ENCODE data around the gene AKNA. TPM values are rescaled to one million over a fixed set of nuclear protein-coding genes. Genes with fewer than 3 reads are reported as not detected.

Gene AKNA
- total RNA-seq, 1 donor from 2014 or later, result 152 TPM

DNA sequence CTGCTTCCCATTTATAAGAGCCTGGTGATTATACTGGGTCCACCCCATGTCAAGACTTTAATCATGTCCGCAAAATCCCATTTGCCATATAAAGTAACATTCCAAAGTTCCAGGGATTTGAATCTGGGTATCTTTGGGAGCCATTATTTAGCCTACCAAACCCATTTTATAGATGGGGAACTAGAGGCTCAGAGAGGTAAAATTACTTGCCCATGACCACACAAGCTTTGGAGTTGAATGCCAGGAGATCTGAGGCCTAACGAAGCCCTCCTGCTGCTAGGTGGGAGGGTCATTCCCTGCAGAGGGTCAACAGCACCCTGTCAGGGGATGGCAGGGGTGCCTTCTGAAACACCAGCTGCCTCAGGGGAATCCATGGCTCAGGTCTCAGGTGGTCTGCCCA, 13.0 kb upstream of the AKNA start:
- H3K9me3 Mint-ChIP-seq, result no peaks in the 10 kb centered on the region
- peaks cover 18% of the 10 kb centered on the region for H3K4me1 Mint-ChIP-seq (ENCODE audit: low read depth)
- intact Hi-C loops (cut with micrococcal nuclease), result loop anchor here (10.0 kb wide), 1 partner anchor 1124 kb away; no protein-coding TSS in a partner anchor
- DNase-seq (ENCODE audit: low spot score), result no peak
- no peaks in the 10 kb centered on the region for H3K27me3 Mint-ChIP-seq (ENCODE audit: low read depth)
- H3K36me3 Mint-ChIP-seq (ENCODE audit: low read depth), result peaks cover 12% of the 10 kb centered on the region
- no peak overlapping the region for H3K27ac Mint-ChIP-seq
- no peak overlapping the region for H3K4me3 Mint-ChIP-seq (ENCODE audit: low read depth)

DNA sequence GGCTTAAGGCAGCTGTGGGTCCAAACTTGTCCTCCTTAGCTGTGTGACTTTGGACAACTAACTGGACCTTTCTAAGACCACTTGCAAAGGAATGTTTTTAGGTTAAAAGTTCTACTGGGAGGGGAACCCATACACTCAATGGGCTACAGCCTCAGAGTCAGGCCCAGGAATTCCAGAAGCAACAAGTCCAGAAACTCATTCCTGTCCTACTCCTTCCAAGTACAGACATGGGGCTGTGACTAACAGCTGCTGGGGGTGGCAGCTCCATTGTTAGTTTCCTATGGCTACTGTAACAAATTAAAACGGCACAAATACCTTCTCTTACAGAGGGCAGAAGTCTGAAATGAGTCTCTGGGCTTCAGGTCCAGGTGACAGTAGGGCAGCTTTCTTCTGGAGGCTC, 12.4 kb upstream of the AKNA start:
- H3K27me3 Mint-ChIP-seq (ENCODE audit: low read depth), result no peaks in the 10 kb centered on the region
- H3K4me1 Mint-ChIP-seq (ENCODE audit: low read depth), result peaks cover 19% of the 10 kb centered on the region
- no peaks in the 10 kb centered on the region for H3K9me3 Mint-ChIP-seq
- H3K36me3 Mint-ChIP-seq (ENCODE audit: low read depth), result peaks cover 15% of the 10 kb centered on the region
- no peak for DNase-seq (ENCODE audit: low spot score)
- intact Hi-C loops (cut with micrococcal nuclease), result loop anchor here (10.0 kb wide), 1 partner anchor 1125 kb away; no protein-coding TSS in a partner anchor
- H3K4me3 Mint-ChIP-seq (ENCODE audit: low read depth), result no peak overlapping the region
- no peak overlapping the region for H3K27ac Mint-ChIP-seq

DNA sequence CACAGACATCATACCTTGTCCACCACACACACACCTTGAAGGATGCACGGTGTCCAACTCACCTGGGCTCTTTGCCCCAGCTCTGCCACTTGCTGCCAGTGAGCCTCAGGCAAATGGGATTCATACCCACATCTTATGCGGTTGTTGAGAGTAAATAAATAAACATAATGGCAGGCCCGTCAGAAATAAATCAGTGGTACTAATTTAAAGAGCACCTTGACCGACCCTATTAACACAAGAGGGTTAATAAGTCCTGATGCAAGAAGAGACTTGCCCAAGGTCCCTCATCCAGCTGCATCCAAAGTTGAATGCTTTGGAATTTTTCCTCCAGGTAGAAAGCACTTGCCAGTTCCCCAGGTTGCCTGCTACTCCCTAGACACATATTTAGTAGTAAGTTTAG, 11.6 kb upstream of the AKNA start:
- Mint-ChIP-seq H3K27ac (no peak overlapping the region), H3K4me3 (ENCODE audit: low read depth) (no peak overlapping the region), H3K4me1 (ENCODE audit: low read depth) (peaks cover 27% of the 10 kb centered on the region), H3K9me3 (no peaks in the 10 kb centered on the region), H3K36me3 (ENCODE audit: low read depth) (peaks cover 21% of the 10 kb centered on the region), H3K27me3 (ENCODE audit: low read depth) (no peaks in the 10 kb centered on the region)
- intact Hi-C loops (cut with micrococcal nuclease), result loop anchor here (2.0 to 10.0 kb wide), 3 partner anchors 61 to 615 kb away; partner anchors contain the start of gene ATP6V1G1
- DNase-seq (ENCODE audit: low spot score), result no peak

DNA sequence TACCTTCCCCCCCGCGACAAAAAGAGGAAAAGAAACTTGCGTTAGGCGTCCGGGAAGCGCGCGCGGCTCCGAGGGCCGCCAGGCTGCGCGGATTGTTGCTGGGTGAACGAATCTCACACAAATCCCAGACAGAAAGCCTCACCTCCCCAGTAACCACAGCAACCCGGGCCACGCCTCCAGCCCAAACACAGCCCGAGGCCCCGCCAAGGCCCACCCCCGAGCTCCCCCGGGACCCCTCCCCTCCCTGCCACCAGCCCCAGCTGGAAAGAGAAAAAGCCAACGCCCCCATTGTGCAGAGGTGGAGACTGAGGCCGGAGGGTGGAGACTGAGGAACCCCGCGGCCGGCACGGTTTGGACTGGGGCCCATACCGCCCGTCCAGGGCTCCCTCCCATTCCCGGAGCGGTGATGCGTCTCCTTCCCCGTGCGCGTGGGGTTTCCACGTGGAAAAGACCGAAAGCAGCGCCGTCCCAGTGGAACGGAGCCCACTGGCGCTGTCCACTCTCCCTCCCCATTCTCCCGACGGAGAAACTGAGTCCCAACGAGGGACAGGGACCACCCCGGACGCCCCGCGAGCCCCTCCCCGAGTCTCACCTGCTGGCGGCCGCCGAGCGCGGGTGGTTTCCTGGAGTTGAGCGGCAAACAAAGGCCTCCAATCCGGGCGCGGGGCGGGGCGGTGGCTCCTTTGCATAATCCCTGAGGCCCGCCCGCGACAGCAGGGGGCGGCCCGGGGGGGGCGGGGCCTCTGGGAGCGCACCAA, 10.2 kb upstream of the AKNA start:
- Mint-ChIP-seq H3K27ac (peak overlapping the region; percentile 73), H3K27me3 (ENCODE audit: low read depth) (no peaks in the 10 kb centered on the region), H3K9me3 (no peaks in the 10 kb centered on the region), H3K4me1 (ENCODE audit: low read depth) (peaks cover 31% of the 10 kb centered on the region), H3K36me3 (ENCODE audit: low read depth) (peaks cover 27% of the 10 kb centered on the region), H3K4me3 (ENCODE audit: low read depth) (peak overlapping the region; percentile 85)
- intact Hi-C loops (cut with micrococcal nuclease), result loop anchor here (1.0 to 10.0 kb wide), 6 partner anchors 13 to 617 kb away; partner anchors contain the start of gene ATP6V1G1
- peak; percentile 92 for DNase-seq (ENCODE audit: low spot score)

DNA sequence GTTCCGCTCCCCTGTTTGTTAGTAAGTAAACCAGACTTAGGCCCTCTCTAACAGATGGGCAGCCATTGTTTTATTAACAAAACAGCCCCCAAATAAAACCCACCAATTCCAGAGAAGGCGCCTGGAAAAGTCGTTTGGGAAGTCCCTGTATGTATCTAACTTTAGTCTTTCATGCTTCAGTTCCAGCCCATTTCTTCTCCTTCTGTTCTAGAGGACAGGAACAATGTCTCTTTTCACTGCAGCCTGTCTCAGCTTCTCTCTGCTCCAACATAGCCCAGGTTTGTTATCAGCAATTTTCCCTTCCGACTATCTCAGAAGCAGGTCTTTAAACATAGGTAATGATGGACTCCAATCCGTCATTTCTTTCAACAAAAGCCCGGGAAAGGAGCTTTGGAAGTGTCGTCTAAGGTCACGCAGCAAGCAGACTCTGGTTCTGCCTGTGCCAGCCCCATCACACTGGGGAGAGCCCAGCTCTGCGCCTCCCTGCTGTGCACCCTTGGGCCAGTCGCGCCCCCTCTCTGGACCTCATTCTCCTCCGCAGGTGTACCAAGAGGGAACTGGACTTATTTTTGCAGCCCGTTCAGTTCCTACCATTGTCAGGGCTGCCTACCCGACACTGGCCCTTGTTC, 9.6 kb upstream of the AKNA start:
- no peak for DNase-seq (ENCODE audit: low spot score)
- intact Hi-C loops (cut with micrococcal nuclease), result loop anchor here (10.0 kb wide), 1 partner anchor 617 kb away; no protein-coding TSS in a partner anchor
- peaks cover 36% of the 10 kb centered on the region for H3K4me1 Mint-ChIP-seq (ENCODE audit: low read depth)
- peaks cover 32% of the 10 kb centered on the region for H3K36me3 Mint-ChIP-seq (ENCODE audit: low read depth)
- H3K9me3 Mint-ChIP-seq, result no peaks in the 10 kb centered on the region
- no peaks in the 10 kb centered on the region for H3K27me3 Mint-ChIP-seq (ENCODE audit: low read depth)
- H3K27ac Mint-ChIP-seq, result peak overlapping the region; percentile 38
- H3K4me3 Mint-ChIP-seq (ENCODE audit: low read depth), result peak overlapping the region; percentile 85

DNA sequence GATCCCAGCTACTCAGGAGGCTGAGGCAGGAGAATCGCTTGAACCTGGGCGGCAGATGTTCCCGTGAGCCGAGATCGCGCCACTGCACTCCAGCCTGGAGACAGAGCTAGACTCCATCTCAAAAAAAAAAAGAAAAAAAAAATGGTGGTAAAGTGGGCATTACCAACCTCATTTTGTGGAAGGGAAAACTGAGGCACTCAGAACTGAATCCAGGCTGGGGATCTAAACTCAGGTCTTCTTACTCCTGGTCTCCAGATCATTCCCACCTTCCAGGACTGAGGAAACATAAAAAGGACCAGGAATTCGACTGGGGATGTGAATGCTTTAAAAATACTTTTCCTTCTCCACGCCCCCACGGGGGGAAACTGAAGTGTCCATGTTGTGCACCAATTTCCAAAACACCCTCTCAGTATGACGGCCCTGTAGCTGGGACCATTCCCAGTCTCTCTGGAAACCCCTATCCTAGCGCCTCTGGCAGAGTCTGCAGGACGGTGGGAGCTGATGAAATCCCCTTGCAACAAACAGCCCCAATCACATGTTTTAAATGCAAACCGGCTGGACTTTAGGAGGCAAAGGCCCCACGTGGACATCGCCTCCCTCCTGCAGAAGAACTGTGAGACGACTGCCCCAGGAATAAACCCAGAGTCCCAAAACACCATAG, 8.9 kb upstream of the AKNA start:
- Mint-ChIP-seq H3K9me3 (no peaks in the 10 kb centered on the region), H3K27me3 (ENCODE audit: low read depth) (no peaks in the 10 kb centered on the region), H3K4me3 (ENCODE audit: low read depth) (peak overlapping the region; percentile 85), H3K36me3 (ENCODE audit: low read depth) (peaks cover 35% of the 10 kb centered on the region), H3K27ac (no peak overlapping the region), H3K4me1 (ENCODE audit: low read depth) (peaks cover 38% of the 10 kb centered on the region)
- DNase-seq (ENCODE audit: low spot score), result no peak
- intact Hi-C loops (cut with micrococcal nuclease), result loop anchor here (10.0 kb wide), 1 partner anchor 618 kb away; no protein-coding TSS in a partner anchor

DNA sequence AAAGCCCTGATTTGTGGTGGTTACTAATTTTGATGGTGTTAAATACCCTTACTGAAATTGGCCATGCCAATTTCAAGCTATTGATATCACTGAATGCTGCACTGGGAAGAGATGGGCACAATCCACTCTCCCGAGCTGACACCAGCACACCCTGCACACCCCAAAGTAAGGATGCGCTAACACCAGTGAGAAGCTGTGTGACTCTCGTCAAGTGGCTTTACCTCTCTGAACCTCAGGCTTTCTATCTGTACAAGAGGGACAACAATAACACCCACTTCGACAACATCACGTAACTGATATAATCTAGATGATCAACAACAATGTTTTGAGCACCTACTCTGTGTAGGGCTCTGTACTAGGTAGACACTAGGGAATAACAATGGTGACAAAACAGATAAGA, 8.0 kb upstream of the AKNA start:
- Mint-ChIP-seq H3K27ac (no peak overlapping the region), H3K4me3 (ENCODE audit: low read depth) (no peak overlapping the region), H3K36me3 (ENCODE audit: low read depth) (peaks cover 41% of the 10 kb centered on the region), H3K27me3 (ENCODE audit: low read depth) (no peaks in the 10 kb centered on the region), H3K9me3 (no peaks in the 10 kb centered on the region), H3K4me1 (ENCODE audit: low read depth) (peaks cover 44% of the 10 kb centered on the region)
- intact Hi-C loops (cut with micrococcal nuclease), result loop anchor here (10.0 kb wide), 1 partner anchor 619 kb away; no protein-coding TSS in a partner anchor
- no peak for DNase-seq (ENCODE audit: low spot score)

DNA sequence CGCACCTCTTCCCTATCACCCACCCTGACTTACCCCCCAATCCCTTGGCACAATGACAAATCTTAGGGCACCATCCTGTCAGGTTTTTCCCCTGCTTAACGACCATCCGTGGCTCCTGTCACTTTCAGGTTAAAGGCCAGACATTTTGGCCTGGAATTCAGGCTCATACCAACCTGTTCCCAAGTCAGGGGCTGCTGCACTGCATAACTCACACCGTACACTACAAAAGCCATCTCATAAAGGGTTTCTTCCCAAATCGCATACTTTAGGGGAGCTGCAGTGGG, 7.5 kb upstream of the AKNA start:
- H3K4me3 Mint-ChIP-seq (ENCODE audit: low read depth), result peak overlapping the region; percentile 7
- peaks cover 49% of the 10 kb centered on the region for H3K4me1 Mint-ChIP-seq (ENCODE audit: low read depth)
- H3K27ac Mint-ChIP-seq, result no peak overlapping the region
- H3K27me3 Mint-ChIP-seq (ENCODE audit: low read depth), result no peaks in the 10 kb centered on the region
- no peak for DNase-seq (ENCODE audit: low spot score)
- H3K9me3 Mint-ChIP-seq, result no peaks in the 10 kb centered on the region
- H3K36me3 Mint-ChIP-seq (ENCODE audit: low read depth), result peaks cover 46% of the 10 kb centered on the region
- intact Hi-C loops (cut with micrococcal nuclease), result loop anchor here (10.0 kb wide), 1 partner anchor 620 kb away; no protein-coding TSS in a partner anchor

DNA sequence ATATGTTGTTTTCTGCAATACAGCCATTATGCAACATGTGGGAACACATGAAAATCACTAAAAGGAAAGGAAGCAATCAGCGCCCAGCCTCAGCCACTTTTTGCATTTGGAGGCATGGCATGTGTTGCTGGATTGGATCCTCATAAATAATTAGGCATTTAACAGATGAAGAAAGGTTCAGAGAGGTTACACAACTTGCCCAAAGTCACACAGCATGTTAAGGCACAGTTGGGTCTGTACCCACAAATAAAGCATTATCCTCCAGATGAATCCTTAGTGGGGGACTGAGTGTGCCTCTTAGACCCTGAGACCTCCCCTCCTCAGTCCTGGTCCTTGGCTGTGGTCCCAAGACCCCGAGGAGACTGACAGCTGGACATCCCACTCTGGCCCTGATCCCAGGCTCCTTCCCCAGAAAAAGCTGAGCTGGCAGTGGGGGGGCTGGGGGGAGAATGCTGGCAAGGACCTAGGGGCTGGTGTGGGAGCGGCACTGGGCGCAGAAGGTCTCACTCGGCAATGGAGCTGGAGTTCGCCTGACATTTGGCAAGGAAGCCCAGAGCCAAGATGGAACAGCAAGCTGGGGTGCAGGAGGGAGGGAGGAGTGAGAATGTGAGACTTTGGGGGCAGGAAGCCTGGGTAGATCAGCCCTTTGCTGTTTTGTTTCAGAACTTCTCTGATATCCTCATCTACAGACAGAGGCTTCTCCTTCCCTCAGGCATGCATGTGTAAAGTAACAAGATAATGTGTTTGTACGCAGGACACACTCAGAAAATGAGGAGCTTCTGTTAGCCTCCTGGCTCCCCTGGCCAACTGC, 6.9 kb upstream of the AKNA start:
- Mint-ChIP-seq H3K27me3 (ENCODE audit: low read depth) (no peaks in the 10 kb centered on the region), H3K4me1 (ENCODE audit: low read depth) (peaks cover 54% of the 10 kb centered on the region), H3K9me3 (no peaks in the 10 kb centered on the region), H3K36me3 (ENCODE audit: low read depth) (peaks cover 52% of the 10 kb centered on the region), H3K4me3 (ENCODE audit: low read depth) (peak overlapping the region; percentile 7), H3K27ac (peak overlapping the region; percentile 36)
- intact Hi-C loops (cut with micrococcal nuclease), result loop anchor here (10.0 kb wide), 1 partner anchor 620 kb away; no protein-coding TSS in a partner anchor
- no peak for DNase-seq (ENCODE audit: low spot score)

DNA sequence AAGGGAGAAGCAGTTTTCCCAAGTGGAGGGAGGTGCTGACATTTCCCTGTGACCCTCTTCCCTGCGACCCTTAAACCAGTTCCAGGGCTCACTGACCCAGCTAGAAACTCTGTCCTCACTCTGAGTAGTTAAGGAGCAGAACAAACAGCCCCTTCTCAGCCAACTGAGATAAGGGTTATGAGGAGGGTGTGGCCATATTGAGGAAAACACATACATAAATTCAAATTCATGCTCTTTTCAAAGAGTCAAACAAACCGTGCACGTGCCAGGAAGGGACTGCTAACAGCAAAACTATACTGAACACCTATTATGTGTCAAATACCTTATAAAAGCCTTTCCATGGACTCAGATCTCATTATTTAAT, 4.9 kb upstream of the AKNA start:
- H3K4me3 Mint-ChIP-seq (ENCODE audit: low read depth), result no peak overlapping the region
- H3K27me3 Mint-ChIP-seq (ENCODE audit: low read depth), result no peaks in the 10 kb centered on the region
- H3K27ac Mint-ChIP-seq, result peak overlapping the region; percentile 38
- peaks cover 71% of the 10 kb centered on the region for H3K4me1 Mint-ChIP-seq (ENCODE audit: low read depth)
- H3K9me3 Mint-ChIP-seq, result no peaks in the 10 kb centered on the region
- H3K36me3 Mint-ChIP-seq (ENCODE audit: low read depth), result peaks cover 72% of the 10 kb centered on the region
- intact Hi-C loops (cut with micrococcal nuclease), result loop anchor here (10.0 kb wide), 1 partner anchor 622 kb away; no protein-coding TSS in a partner anchor
- no peak for DNase-seq (ENCODE audit: low spot score)

DNA sequence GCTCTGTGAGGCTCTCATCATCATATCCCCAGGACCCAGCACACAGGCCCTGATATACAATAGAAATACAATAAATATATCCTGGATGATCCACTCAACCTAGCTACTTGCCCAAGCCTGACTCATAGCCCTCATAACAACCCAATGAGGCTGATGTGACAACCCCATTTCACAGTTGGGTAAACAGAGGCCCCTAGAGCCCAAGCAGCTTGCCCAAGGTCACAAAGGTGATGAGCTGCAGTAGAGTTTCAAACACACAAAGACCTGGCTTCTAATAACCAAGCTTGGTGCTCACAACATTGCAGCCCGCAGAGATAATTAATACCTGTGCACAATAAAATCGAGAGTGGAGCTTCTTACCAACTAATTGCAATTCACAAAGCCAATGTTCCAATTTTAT, 3.2 kb upstream of the AKNA start:
- intact Hi-C loops (cut with micrococcal nuclease), result loop anchor here (10.0 kb wide), 1 partner anchor 624 kb away; no protein-coding TSS in a partner anchor
- Mint-ChIP-seq H3K27me3 (ENCODE audit: low read depth) (no peaks in the 10 kb centered on the region), H3K9me3 (no peaks in the 10 kb centered on the region), H3K4me3 (ENCODE audit: low read depth) (peak overlapping the region; percentile 99), H3K4me1 (ENCODE audit: low read depth) (peaks cover 62% of the 10 kb centered on the region), H3K27ac (peak overlapping the region; percentile 99), H3K36me3 (ENCODE audit: low read depth) (peaks cover 79% of the 10 kb centered on the region)
- no peak for DNase-seq (ENCODE audit: low spot score)
